Inferior parietal cortex (tissue), 1 donor: ENCODE data around the gene ELN.

Experiments
- DNase-seq: peaks from one replicate; pipeline ENCODE4 v3.0.0-alpha.2; 2016; ENCODE audit errors: extremely low spot score

Gene ELN

DNA sequence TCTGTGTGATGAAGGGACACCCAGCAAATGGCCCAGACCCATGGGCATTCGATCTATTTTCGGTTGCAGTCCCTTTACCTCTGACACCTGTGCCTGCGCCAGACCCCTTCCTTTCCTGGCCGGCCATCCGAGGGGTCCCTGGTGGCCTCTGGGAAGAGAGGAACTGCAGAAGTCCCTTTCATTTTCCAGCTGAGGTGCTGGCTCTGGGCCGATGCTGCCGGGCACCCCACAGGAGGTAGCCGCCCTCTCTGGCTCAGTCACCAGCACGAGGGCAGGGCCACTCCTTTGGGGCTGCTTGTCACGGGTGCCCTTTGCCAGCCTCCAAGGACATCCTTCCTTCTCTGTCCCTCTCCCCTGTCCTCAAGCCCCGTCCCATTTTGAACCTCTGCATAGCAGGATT lies 4.2 kb upstream of the ELN start:
- DNase-seq, result no peak

DNA sequence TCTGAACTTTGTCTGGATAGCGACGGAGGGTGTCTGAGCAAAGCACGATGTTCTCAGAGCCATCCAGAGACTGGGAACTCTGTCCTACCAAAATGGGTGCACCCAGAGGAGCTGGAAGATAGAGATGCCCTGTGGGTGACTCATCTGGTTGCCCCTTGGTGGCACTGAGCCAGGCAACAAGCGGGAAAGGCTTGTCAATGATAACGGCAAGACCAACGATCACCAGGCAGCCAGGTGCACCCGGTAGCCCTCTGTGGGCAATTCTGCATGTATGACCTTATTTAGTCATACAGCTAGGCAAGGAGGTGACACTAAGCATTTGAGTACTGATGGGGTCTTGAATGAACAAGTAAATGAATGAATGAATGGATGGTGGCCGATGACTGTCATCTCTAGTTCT lies 2.8 kb upstream of the ELN start:
- no peak for DNase-seq

DNA sequence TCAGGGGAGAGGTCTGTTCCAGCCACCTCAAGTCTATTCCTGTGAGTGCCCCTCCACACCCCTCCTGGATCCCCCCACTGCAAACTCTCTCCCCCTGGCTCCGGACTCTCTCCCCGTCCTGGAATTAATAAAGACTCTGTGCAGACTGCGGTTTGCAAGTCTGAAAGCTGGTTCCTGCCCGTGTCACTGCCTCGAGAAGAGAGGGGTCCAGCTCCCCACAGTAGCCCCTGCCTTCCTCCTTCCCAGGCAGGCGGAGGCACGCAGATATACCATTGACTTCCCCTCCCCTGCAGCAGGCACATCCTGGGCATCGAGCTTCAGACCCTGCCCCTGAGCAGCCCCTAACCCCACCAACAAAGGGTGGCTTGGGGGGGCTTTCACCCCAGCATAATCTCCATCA lies 2.2 kb upstream of the ELN start:
- no peak for DNase-seq

DNA sequence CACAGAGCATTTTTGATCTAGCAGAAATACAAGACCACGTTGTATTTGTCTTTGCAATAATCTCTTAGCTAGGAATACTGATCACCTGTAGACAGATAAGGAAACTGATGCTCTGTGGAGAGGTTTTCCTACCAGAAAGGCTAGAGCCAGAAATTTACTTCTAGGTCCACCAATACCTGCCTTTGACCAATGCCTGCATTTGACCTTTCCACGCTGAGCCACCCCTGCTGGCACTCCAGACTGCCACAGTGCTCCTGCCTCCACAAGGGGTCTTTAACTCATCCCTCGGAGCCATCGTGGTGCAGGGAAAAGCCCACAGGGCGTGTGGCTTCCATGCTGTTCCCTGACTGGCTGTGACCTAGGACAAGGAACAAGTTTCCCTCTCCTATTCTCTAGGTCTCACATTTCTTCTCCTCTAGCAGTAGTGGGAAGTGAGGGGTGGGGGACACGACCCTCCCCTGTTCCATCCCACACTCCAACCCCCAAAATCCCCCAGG lies 1.5 kb upstream of the ELN start:
- no peak for DNase-seq

DNA sequence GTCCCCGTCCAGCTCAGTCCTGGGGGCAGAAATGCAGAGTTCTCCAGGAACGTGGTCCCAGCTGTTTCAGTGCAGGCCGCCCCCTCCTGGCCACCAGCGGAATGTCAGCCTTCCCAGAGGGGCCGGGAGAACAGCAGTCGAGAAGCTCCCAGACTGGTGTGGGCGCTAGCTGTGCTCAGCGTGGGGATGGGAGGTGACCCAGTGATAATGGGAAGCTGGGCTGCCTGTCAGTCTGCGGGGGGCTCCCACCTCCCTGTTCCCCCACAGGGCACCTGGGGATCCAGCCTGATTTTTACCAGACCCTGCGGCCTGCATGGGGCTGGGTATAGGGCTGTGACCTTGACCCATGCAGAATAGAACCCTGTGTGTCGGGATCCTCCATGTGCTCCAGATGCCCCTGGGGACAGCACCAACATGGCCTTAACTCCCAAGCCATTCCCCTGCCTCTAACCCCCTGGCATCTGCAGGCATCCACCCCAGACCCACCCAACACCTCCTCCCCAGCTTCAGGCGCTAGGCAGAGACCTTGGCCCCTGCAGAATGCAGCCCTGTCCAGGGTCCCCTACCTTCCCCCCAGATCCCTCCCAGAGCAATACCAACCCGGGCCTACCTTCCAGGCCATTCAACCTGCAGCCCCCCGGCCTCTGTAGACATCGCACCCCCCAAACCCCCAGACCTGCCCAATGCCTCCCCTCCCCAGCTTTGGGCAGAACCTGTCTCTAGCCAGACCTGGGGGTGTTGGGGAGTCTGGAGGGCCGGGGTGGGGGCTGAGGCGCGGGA lies 880 bp upstream of the ELN start:
- peak; percentile 79 for DNase-seq

DNA sequence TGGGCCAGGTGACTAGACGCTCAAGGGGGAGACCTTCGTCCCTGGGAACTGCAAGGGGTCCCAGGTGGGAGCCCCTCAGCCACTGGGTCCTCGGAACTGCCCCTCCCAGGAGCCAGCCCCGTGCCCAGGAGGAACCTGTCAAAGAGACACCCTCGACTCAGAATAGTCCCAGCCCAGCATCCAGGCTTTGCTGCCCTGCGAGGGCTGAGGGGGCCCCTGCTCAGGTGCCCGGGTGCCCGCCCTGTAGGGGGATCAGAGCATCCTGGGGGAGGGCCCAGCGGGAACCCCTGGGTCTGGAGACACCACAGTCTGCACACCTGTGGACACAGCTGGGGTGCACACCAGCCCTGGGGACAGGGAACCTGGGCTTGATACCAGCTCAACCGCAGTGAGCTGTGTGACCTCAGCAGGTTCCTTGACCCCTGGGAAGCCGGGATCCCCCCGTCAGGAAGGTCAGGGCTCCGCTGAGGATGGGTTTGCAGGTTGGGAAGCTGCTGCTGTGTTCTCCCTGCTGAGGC lies 407 bp downstream of the ELN start:
- no peak for DNase-seq

DNA sequence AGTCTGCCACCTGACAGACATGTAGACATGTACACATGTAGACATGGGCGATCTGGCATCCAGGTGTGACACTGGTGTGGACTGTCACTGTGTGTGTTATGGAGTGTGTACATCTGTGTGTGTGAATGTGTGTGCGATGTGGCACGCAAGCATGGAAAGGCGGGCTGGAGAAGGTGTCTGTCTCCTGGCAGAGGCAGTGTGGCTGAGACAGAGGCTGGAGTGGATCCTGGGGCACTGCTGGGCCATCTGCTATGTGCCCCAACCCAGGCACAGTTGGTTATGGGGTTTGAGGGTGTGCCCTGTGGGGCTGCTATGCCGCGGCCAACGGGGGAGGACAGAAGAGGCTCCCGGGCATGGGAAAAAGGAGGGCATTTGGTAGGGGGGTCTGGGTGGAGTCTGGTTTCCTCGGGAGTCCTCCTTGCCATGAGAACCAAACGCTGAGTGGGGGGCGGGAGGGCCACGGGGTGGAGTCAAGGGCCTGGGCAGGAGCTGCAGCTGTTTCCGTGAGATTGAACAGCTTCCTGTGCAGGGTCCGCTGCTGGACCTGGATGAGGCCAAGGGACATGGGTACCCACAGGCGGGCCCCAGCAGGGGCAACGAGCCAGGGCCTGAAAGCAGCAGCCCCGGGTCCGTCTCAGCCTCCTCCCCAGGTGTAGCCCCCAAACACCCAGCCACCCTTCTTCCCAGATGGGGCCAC lies 1.3 kb downstream of the ELN start:
- DNase-seq, result no peak

DNA sequence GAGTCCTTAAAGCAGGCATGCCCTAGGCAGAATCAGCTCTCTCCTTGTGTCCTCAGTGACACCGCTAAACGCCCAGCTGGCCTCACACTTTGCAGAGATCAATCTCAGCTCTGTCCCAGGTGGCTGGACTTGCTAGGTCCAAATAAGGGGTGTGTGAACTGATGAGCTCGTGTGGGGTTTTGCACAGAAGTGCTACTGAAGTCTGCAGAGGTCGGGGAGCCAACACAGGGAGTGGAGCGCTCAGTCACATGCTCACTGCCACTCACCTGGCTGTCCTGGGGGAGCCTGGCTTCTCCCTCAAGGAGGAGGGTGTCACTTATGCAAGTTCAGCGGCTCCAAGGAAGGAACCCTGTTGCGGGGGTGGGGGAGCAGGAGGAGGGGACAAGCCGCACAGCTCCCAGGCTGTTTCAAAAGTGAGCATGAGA lies 2.0 kb downstream of the ELN start:
- no peak for DNase-seq

DNA sequence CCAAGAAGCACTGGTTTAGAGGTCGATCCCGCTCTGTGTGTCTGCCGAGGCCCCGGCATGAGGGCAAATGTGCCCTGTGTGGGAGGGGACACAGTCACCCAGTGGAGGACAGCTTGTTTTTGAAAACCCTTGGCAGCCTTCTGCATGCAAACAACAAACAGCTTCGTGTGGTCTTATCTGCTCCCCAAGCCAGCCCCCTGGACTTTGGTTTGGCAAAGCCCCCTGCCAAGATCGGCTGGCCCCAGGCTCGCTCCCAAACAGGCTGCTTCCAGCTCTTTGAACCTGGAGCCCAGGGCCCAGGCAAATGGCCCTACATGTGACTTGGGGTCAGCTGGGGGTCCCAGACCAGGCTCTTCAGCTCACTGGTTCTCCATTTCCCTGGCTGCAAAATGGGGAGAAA lies 2.9 kb downstream of the ELN start:
- DNase-seq, result no peak

DNA sequence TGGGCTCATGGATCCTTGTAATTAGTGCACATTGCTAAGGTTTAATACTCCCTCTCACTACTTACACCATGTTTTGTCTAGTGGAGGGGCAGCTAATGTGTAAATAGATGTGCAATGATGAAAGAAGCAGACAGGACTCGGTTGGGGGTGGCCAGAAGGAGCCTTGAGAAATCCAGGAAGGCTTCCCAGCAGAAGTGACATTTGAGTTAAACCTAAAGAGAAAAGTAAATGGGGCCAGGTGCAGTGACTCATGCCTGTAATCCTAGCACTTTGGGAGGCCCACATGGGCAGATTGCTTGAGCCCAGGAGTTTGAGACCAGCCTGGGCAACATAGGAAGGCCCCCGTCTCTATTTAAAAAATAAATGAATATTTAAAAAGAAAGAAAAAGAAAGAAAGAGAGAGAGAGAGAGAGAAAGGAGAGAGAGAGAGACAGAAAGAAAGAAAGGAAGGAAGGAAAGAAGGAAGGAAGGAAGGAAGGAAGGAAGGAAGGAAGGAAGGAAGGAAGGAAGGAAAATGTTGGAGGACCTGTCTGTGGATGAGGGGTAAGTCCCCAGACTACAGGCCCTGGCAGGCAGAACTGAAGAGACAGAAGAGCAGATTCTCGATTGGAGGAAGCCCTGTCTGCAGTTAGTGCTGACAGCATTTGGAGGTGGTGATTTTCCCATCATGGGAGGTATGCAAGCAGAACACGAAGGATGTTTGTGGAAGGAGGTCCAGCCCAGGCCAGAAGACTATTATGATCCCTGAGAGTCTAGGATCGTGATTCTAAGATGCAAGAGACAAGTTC lies 3.6 kb downstream of the ELN start:
- DNase-seq, result no peak

DNA sequence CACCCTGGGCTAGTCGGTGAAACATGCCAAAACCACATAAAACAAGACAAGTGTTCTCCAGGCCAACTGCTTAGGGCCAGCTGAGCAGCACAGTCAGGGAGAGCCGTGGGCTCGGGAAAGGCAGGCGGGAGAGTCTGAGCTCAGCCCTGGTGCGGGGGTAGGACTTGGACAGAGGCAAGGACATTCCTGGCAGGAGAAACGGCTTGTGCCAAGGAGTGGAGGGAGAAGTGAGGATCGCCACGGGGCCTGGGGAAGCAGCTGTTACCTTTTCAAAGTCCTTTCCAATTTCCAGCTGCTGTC lies 4.2 kb downstream of the ELN start:
- no peak for DNase-seq

DNA sequence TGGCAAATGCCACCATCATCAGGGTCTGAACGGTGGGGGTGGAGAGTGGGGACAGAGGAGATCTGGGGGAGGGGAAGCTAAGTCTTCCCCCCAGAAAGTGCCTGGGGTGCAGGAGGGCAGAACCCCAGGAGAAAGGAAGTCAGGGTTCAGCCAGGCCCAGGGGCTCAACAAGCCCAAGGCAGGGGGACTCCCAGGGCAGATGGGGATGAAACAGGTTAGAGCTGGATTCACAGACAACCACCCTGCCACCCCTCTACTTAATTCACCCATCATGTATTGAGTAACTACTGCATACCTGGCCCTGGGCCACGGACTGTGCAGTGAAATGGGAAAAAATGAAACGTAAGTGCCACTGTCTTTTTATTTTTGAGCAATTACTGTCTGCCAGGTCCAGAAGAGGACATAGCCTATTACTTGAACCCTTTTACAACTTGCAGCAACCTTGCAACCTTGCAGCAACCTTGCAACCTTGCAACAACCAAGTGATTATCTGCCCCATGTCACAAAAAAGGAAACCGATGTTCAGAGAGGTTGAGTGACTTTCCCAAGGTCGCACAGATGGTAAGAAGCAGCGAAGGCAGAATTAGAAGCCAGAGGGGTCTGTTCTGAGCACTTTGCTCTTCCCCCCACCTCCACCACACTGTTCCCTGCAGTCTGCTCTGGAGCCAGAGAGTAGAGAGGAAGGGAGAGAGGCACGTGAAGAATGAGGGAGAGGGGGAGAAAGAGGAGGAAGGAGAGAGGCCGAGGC lies 4.8 kb downstream of the ELN start:
- DNase-seq, result no peak

DNA sequence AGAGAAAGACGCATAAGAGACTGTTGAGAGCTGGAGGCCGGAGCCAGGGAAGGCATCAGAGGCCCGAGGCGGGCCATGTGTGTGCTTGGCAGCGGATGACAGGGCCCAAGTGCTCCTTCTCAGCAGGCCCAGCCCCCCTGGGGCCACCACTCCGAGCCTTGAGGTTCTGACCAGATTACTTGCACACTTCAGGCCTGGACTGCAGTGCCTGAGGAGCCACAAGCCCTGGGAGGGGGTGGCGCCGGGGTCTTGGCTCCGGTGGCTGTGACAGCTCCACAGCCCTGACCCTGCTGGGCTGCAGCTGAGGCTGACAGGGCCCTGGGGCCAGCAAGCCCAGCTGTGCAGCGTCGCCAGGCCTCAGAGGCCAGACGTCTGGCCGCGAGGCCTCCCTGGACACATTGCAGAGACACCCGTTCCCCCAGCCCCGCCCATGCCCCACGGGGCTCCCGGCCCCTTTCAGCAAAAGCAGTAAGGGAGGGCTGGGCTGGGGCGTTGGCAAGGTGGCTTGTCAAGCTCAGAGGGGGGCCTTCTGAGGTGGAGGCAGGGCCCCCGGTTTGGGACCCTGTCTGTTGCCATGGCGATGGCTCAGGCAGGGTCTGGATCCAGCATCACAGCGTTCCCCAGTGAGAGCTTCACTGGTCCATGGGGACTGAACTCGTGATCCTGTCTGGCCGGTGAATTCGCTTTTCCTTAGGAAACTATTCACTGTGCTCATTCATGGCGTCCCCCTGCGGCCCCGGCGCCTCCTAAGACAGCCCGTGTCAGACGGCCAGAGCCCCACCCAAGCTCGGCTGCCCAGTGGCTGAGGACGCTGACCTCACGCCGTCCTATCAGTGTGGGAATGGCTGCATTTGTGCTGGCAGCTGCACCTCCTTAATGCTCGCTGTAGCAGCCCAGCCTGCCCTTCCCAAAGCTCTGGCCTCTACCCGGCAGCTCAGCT lies 5.7 kb downstream of the ELN start:
- no peak for DNase-seq

DNA sequence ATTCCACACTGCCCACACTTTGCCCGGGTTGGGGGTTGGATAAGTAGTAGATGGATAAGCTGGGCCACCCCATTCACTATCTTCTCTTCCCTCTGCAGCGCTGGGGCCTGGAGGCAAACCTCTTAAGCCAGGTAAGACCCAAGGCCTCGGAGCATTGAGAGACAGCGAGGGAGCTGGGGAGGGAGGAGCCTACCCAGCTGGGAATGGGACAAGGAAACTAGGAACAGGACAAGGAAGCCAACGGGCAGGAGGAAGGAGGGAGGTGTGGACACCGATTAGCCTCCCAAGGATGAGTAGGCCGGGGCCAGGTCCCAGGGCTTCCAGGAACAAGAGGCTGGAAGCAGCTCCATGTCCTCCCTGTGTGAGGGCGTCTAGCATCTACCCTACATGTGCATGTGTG lies 9.6 kb downstream of the ELN start:
- no peak for DNase-seq

DNA sequence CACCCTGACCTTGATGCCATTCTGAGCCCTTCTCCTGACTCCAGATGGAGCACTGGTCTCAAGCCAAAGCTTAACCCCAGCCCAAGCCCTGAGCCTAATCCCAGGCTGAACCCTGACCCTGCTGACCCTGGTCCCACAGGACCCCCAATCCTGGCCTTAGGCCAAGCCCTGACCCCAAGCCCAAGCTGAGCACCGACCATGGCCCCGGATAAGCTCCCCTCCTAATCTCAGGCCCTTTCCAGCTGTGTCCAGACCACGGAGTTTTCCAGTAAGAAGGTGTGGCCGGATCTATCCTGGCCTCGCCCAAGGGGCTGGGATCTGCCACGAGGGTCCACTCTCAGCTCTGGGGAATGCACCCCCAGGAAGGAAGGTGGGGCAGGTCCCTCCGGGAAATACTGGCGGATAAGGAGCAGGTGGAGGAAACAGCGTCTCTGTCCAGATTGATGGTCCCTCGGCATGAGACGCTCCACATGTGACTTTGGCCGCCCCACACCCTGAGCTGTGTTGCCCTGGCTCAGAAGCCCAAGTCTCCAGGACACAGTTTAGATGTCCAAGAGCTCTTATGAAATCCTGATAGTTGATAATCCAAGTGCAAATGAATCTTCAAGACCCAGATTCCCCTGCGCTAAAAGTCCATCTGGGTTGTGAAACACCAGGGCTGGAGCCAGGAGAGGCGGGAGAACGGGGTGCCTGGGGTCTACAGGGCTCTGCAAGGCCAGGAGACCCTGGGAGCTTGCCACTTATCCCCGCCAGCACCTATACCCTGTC lies 10.4 kb downstream of the ELN start:
- DNase-seq, result no peak

DNA sequence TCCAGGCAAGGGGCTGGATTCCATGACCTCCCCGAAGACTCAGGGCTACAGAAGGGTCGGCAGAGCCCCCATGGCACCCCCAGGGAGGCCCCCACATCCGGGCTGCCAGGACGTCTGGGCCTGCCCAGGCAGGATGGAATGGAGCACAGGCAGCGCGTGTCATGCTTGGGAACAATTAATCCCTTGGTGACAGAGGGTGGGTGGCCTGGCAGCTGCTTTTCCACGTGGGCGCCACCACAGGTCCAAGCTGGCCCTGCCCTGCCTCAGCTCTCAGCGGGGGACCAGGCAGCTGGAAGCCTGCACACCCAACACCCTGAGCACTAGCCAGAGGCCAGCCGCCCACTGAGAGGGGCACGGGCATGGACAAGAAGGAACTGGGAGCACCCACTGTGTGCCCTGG lies 11.4 kb downstream of the ELN start:
- DNase-seq, result no peak

DNA sequence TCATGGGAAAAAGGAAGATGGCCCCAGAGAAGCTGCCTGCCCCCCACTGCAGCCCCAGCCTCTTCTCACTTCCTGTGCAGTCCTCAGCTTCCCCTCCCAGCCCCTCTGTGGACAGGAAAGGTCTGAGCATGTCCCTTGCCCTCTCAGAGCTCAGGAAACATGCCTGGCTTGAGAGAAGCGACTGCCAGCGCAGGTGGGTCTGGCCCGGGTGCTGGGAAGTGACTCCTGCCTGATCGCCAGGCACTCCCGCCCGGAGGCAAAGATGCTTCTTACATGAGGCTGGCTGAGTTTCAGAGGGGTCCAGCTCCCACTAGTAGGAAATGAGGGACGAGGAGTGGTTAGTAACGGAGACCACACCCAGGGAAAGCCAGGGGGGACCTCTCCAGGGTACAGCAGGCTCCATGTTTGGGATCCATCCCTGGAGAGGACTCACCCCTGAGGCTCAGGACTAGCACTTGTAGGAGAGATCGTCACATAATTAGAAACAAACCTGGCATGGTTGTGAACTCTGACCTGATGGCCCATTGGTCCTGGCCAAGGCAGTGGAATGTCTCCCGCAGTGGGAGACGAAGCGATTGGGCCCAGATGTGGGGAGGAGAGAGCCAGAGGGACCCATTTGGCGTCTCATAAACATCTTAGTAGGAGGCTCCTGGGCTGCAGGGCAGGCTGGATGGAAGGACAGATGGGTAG lies 12.3 kb downstream of the ELN start:
- no peak for DNase-seq

DNA sequence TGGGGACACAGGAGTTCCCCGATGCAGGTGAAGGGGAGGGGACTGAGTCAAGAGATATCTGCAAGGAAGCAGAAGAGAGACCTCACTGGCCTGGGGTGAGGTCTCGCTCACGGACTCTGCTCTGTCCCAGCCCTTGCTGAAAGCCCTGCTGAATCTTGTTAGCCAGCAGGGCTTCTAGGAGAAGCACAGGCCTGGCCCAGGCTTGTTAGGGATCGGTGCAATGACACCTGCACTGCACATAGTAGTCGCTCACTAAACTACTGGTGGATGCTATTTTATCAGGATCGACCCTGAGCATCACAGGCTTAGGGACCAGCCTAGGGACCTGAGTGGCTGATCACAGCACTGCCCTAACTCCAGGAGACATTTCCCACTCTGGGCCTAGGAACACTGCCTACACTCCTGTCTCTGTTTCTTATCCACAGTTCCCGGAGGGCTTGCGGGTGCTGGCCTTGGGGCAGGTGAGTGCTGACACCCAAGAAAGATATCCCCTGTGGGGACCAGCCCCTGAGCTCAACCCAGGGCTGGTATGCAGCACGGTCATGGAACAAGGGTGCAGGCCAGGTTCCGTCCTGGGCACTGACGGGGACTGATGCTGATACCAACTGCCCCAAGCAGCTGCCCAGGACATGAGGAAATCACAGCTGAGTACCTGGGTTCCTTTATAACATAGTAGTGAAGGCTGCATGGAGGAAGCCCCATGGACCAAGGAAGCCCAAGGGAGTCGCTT lies 13.0 kb downstream of the ELN start:
- no peak for DNase-seq
